GM12875 (cell line): ENCODE measurements around the gene PAQR5.

Experiments used
- H3K4me3 ChIP-seq: one replicate; pipeline ENCODE4 v1.5.1; 2011; ENCODE audit warnings: low read depth, low read length, control low read depth
- TF ChIP-seq, protein P1 (sequence below): IDR thresholded peaks from 2 replicates; pipeline ENCODE4 v1.5.1; 2011; ENCODE audit warnings: low read depth, mild to moderate bottlenecking, control low read depth, inconsistent platforms, low read length, moderate library complexity, borderline replicate concordance; ENCODE audit not compliant: insufficient read depth

The PAQR5 gene

DNA sequence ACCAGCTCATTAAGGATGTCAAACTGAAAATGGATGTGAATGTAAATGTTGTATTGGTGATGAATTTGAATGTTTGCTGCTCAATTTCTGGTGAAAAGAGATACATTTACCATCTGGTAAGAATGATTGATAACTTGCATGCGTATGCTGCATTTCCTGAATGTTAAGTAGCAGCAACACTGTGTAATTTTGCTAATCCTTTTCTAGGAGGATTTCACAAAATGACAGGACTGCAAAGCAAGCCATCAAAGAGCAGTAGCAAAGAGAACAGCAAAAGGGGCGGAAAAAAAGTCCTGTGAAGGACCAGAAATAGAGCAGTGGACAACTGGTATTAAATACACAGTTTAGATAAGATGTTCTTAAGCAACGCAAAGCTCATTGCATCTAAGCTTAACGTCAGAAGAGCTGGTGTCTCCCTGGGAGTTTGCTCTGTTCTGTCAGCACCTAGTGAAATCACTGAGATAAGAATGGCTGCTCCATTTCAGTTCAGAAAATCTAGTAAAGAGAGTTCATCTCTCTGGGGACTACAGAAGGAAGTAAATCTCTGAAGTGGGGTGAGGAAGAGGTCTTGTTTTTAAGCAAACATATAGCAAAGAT is 23.5 kb upstream of the PAQR5 start:
- no peak overlapping the region for H3K4me3 ChIP-seq
- TF ChIP-seq, protein P1, sequence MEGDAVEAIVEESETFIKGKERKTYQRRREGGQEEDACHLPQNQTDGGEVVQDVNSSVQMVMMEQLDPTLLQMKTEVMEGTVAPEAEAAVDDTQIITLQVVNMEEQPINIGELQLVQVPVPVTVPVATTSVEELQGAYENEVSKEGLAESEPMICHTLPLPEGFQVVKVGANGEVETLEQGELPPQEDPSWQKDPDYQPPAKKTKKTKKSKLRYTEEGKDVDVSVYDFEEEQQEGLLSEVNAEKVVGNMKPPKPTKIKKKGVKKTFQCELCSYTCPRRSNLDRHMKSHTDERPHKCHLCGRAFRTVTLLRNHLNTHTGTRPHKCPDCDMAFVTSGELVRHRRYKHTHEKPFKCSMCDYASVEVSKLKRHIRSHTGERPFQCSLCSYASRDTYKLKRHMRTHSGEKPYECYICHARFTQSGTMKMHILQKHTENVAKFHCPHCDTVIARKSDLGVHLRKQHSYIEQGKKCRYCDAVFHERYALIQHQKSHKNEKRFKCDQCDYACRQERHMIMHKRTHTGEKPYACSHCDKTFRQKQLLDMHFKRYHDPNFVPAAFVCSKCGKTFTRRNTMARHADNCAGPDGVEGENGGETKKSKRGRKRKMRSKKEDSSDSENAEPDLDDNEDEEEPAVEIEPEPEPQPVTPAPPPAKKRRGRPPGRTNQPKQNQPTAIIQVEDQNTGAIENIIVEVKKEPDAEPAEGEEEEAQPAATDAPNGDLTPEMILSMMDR = no peak

DNA sequence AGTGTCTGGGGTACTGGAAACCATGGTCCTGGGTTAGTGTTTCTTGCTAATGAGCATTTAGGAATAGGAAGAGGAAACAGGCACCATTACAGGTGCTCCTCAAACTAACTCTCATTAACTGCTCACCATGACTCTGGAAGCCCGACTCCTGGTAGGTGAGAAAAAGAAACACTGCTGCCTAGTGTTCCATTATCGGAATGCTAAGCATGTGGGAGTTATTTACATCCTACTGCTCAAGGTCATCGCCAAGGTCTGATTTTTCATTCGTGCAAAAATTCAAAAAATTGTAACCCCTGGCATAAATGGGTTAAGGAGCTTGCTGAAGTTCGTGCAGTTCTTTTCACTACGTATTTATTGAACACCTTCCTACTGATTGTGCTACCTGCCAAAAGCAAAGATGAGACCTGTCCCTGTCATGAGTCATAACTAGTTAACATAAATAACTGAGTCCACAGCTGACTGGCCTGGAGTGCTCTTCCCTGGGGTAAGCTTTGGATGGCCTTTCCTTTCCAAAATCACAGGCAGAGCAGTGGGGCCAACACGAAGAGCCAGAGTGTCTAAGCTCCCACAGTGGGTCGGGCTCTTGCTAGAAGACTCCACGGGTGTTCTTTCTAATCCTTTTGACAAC is 22.7 kb upstream of the PAQR5 start:
- TF ChIP-seq, protein P1 = no peak
- no peak overlapping the region for H3K4me3 ChIP-seq

DNA sequence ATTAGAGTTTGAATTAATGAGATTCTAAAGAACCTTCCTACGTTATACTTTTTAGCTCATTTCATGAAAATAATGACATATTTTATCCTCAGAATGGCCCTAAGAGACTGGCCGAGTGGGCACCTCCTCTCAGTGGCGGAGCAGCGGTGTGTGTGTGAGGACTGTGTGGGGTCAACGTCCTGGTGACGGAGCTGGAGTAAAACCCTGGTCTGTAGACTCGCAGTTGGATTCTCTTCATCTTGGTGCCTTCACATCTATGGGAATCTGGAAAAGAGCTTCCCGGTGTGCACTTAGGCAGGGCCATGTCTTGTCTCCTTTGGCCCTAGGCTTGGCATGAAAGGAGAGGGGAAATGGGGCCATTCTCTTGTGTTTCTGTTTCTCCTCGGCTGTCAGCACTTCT is 21.4 kb upstream of the PAQR5 start:
- TF ChIP-seq, protein P1 = no peak
- H3K4me3 ChIP-seq = no peak overlapping the region

DNA sequence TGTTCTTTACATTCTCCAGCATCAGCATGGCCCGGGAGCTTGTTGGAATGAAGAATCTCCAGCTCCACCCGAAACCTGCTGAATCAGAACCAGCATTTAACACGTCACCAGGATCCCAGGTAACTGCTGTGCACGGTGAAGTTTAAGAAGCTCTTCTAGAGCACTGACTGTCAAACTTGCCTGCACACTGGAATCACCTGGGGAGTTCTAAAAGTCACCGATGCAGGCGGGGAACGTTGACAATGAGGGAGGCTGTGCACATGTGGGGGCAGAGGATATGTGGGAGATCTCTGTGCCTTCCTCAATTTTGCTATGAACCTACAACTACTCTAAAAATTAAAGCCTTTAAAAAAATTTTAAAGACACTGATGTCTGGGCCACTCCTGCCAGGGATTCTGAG is 19.1 kb upstream of the PAQR5 start:
- no peak overlapping the region for H3K4me3 ChIP-seq
- TF ChIP-seq, protein P1 = no peak

DNA sequence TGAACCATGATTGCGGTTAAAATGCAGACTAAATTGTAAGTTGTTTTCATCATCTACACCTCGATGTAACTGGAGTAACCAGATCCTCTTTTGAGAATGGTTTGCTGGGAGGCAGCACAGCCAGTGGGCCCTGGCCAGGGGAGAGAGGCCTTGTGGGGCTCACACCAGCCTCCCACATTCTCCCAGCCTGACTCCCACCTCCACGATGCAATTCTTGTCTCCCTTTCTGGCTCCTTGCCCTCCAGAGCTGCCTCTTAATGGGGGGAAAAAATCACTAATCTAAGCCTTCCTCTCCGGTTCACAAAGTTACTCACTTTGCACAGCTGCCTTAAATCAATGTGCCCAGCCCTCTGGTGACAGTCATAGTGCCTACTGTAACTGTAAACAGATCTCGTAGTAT is 17.9 kb upstream of the PAQR5 start:
- H3K4me3 ChIP-seq = no peak overlapping the region
- TF ChIP-seq, protein P1 = no peak

DNA sequence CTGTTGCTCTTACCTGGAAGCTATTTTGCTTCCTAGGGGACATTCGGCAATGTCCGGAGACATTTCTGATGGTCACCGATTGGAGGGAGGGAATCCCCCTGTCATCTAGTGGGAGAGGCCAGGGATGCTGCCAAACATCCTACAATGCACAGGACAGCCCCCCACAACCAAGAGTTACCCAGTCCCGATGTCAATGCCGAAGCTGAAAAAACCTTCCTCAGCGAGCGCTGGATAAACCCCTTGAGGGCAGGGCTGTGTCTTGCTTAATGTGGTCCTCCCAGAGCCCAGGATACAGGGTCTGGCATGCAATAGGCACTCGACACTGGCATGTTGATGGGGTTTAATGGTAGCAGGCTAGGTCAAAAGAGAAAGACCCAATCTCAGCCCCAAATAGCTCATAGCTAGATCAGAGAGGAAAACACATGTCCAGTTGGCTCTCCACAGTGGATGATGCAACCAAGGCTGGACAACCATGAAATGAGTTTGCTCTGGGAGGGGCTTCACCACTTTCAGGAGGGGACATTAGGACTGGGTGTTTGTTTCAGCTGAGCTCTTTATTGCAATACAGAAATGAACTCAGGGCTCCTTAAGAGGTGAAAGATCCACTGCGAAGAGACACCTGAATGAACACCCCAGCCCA is 16.5 kb upstream of the PAQR5 start:
- TF ChIP-seq, protein P1 = no peak
- no peak overlapping the region for H3K4me3 ChIP-seq

GRCh38 chr15:69285834-69286233 is 12.9 kb upstream of the PAQR5 start:
- no peak overlapping the region for H3K4me3 ChIP-seq
- TF ChIP-seq, protein P1 = no peak
